HG03175 (cell line): Measurements from ENCODE around the gene CFAP107.
"Not testable (repeated sequence)": the region's sequence is repeated elsewhere in the genome, so short reads cannot be mapped to it uniquely, and the experiment has no call there.

Experiments used
- ATAC-seq: cut with Tn5 transposase; IDR thresholded peaks from one replicate; pipeline ENCODE4 v1.9.1; 2021; ENCODE audit warnings: mild to moderate bottlenecking, moderate library complexity; ENCODE audit not compliant: unreplicated experiment

Gene CFAP107

GRCh38 chr1:12745992-12746323, at the start of gene CFAP107:
Gene CFAP107 (plus strand): TSS chr1:12746200. CDS start chr1:12746431, 231 bp downstream.
- no peak for ATAC-seq

GRCh38 chr1:12696658-12697057, 49.3 kb upstream of the CFAP107 start:
- ATAC-seq: no peak

GRCh38 chr1:12697397-12697796, 48.6 kb upstream of the CFAP107 start:
- ATAC-seq: no peak

- no peak for ATAC-seq
These were observed 42.1 kb upstream of the CFAP107 start for GRCh38 chr1:12703821-12704451.

GRCh38 chr1:12706061-12706460, 39.9 kb upstream of the CFAP107 start:
- no peak for ATAC-seq

GRCh38 chr1:12708396-12709090, 37.5 kb upstream of the CFAP107 start:
- ATAC-seq: no peak

GRCh38 chr1:12709091-12709491, 36.9 kb upstream of the CFAP107 start:
- no peak for ATAC-seq

GRCh38 chr1:12709696-12710095, 36.3 kb upstream of the CFAP107 start:
- ATAC-seq: no peak

- no peak for ATAC-seq
These were observed 34.5 kb upstream of the CFAP107 start for GRCh38 chr1:12711536-12711935.

- ATAC-seq: no peak
These were observed 33.9 kb upstream of the CFAP107 start for GRCh38 chr1:12712076-12712475.

GRCh38 chr1:12712929-12713328, 33.1 kb upstream of the CFAP107 start:
- ATAC-seq: no peak

- ATAC-seq: not testable (repeated sequence)
These were observed 32.3 kb upstream of the CFAP107 start for GRCh38 chr1:12713651-12714050.

- ATAC-seq: no peak
These were observed 31.1 kb upstream of the CFAP107 start for GRCh38 chr1:12714710-12715475.

GRCh38 chr1:12715896-12716437, 30.0 kb upstream of the CFAP107 start, which contains the start of gene AADACL3:
Gene AADACL3 (plus strand): TSS chr1:12716110. CDS start chr1:12716177, 67 bp downstream.
- no peak for ATAC-seq

GRCh38 chr1:12717301-12717838, 28.6 kb upstream of the CFAP107 start:
- ATAC-seq: no peak

- ATAC-seq: no peak
These were observed 23.4 kb upstream of the CFAP107 start for GRCh38 chr1:12722626-12723025.

GRCh38 chr1:12728391-12728790, 17.6 kb upstream of the CFAP107 start:
- no peak for ATAC-seq

GRCh38 chr1:12730156-12730555, 15.8 kb upstream of the CFAP107 start:
- ATAC-seq: no peak

GRCh38 chr1:12731084-12731483, 14.9 kb upstream of the CFAP107 start:
- not testable (repeated sequence) for ATAC-seq

GRCh38 chr1:12734651-12735050, 11.3 kb upstream of the CFAP107 start:
- no peak for ATAC-seq

- no peak for ATAC-seq
These were observed 7.1 kb upstream of the CFAP107 start for GRCh38 chr1:12738934-12739333.
